Adipocyte (in vitro differentiated cells): Measurements from ENCODE around the gene ARRB1.
A peak's percentile ranks its signal among the peaks of the same experiment; 100 is the strongest.
"Not testable (repeated sequence)": the region's sequence is repeated elsewhere in the genome, so short reads cannot be mapped to it uniquely, and the experiment has no call there.

Experiments used
- DNase-seq: peaks from one replicate; pipeline ENCODE4 v3.0.0-alpha.2; 2015; ENCODE audit warnings: low read depth
- H3K27me3 ChIP-seq: replicated peaks from 2 replicates; pipeline ENCODE4 v1.7.0; 2013; ENCODE audit warnings: mild to moderate bottlenecking, low read length, moderate library complexity; ENCODE audit not compliant: control insufficient read depth, insufficient read depth
- H3K36me3 ChIP-seq: 2 replicates; pipeline ENCODE4 v1.7.0; 2013; ENCODE audit warnings: low read length, mild to moderate bottlenecking, moderate library complexity; ENCODE audit not compliant: control insufficient read depth, insufficient read depth, severe bottlenecking
- H3K4me1 ChIP-seq: 2 replicates; pipeline ENCODE4 v1.7.0; 2013; ENCODE audit warnings: mild to moderate bottlenecking, low read length, moderate library complexity; ENCODE audit not compliant: control insufficient read depth, insufficient read depth
- H3K4me3 ChIP-seq: 2 replicates; pipeline ENCODE4 v1.7.0; 2013; ENCODE audit warnings: mild to moderate bottlenecking, low read length, moderate library complexity
- H3K9ac ChIP-seq: 2 replicates; pipeline ENCODE4 v1.7.0; 2013; ENCODE audit warnings: mild to moderate bottlenecking, low read length, moderate library complexity
- H3K9me3 ChIP-seq: 2 replicates; pipeline ENCODE4 v1.7.0; 2013; ENCODE audit warnings: mild to moderate bottlenecking, low read length, moderate library complexity; ENCODE audit not compliant: control insufficient read depth

Gene ARRB1

DNA sequence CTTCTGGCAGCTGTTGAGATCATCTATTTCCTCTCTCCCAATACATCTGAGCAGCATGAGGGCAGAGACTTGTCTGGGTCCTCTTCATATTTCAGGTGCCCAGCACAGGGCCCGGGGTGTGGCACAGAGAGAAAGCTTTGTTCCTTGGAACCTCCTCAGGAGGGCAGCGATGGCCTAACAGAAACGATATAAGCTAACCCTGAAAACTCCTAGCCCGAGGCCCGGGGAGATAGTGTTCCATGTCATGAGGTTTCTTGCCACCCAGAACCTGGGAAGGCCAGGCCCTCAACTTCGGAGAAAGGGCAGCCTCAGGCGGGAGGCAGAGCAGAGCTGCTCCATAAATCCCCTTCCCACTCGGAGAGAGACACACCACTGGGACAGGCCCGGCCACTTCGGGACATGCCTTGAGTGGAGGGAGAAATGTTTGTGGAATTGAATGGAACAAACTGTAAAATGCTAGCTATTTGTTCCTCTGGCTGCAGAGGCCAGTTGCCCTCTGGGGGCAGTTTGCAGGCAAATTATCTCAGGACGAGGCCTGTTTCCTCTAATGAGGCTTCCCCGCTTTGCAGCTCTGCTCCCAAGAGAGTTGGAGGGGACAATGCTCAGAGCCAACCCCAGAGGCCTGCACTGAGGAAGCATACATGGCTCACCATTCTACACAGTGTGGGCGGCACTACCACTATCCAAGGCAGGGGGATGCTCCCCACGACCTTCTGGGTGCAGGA is 11.6 kb downstream of the ARRB1 start:
- peak overlapping the region; percentile 80 for H3K9ac ChIP-seq
- no peaks in the 10 kb centered on the region for H3K27me3 ChIP-seq
- peaks cover 83% of the 10 kb centered on the region for H3K4me1 ChIP-seq
- no peaks in the 10 kb centered on the region for H3K9me3 ChIP-seq
- peak overlapping the region; percentile 53 for H3K4me3 ChIP-seq
- no peak for DNase-seq
- H3K36me3 ChIP-seq: no peaks in the 10 kb centered on the region

GRCh38 chr11:75338516-75339208 is 12.8 kb downstream of the ARRB1 start:
- Histone ChIP-seq H3K4me3 (peak overlapping the region; percentile 8), H3K4me1 (peaks cover 78% of the 10 kb centered on the region), H3K36me3 (no peaks in the 10 kb centered on the region), H3K27me3 (no peaks in the 10 kb centered on the region), H3K9me3 (no peaks in the 10 kb centered on the region), H3K9ac (peak overlapping the region; percentile 80)
- DNase-seq: no peak

DNA sequence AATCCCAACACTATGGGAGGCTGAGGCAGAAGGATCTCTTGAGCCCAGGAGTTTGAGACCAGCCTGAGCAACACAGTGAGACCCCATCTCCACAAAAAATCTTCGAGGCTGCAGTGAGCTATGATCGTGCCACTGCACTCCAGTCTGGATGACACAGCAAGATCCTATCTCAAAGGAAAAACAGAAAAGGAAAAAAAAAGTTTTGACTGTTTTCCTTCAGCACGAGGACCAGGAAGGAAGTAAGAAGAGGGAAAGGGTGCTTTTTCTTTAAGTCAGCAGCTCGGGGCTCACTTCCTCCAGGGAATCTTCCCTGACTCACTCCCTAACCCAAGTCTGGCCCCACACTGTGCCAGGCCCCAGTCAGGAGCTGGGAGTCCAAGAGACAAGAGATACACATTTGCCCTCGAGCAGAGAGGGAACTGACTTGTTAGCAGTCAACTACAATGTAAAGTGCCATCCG is 14.2 kb downstream of the ARRB1 start:
- no peaks in the 10 kb centered on the region for H3K27me3 ChIP-seq
- no peaks in the 10 kb centered on the region for H3K9me3 ChIP-seq
- DNase-seq: peak; percentile 62
- H3K9ac ChIP-seq: peak overlapping the region; percentile 46
- no peaks in the 10 kb centered on the region for H3K36me3 ChIP-seq
- H3K4me1 ChIP-seq: peaks cover 64% of the 10 kb centered on the region
- H3K4me3 ChIP-seq: peak overlapping the region; percentile 20

DNA sequence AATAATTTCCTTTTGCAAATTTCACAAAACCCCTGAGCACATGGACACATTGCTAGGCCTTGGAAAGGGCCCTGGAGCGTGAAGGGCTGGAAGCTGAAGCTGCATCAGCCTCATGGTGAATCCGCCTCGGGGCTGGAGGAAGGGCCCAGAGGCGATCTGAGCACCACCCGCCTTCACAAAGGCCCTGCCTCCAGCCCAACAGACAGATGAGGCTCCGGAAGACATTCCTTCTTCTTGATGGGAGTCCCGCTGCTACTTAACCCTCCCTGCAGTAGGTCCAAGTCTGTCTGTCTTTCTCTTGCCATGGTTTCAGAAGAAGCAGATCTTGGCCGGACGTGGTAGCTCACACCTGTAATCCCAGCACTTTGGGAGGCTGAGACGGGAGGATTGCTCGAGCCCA is 16.5 kb downstream of the ARRB1 start:
- Histone ChIP-seq H3K9ac (no peak overlapping the region), H3K4me3 (no peak overlapping the region), H3K27me3 (no peaks in the 10 kb centered on the region), H3K36me3 (no peaks in the 10 kb centered on the region), H3K4me1 (peaks cover 41% of the 10 kb centered on the region), H3K9me3 (no peaks in the 10 kb centered on the region)
- no peak for DNase-seq

GRCh38 chr11:75334402-75334891 is 17.0 kb downstream of the ARRB1 start:
- Histone ChIP-seq H3K4me3 (no peak overlapping the region), H3K36me3 (no peaks in the 10 kb centered on the region), H3K9me3 (no peaks in the 10 kb centered on the region), H3K4me1 (peaks cover 36% of the 10 kb centered on the region), H3K9ac (no peak overlapping the region), H3K27me3 (no peaks in the 10 kb centered on the region)
- DNase-seq: no peak

- DNase-seq: no peak
- Histone ChIP-seq H3K4me1 (peaks cover 34% of the 10 kb centered on the region), H3K27me3 (no peaks in the 10 kb centered on the region), H3K9me3 (no peaks in the 10 kb centered on the region), H3K4me3 (no peak overlapping the region), H3K36me3 (no peaks in the 10 kb centered on the region), H3K9ac (no peak overlapping the region)
Observed at GRCh38 chr11:75333807-75334140, 17.7 kb downstream of the ARRB1 start.

GRCh38 chr11:75333022-75333806 is 18.2 kb downstream of the ARRB1 start:
- no peak for DNase-seq
- Histone ChIP-seq H3K4me3 (no peak overlapping the region), H3K27me3 (no peaks in the 10 kb centered on the region), H3K9me3 (no peaks in the 10 kb centered on the region), H3K9ac (no peak overlapping the region), H3K36me3 (no peaks in the 10 kb centered on the region), H3K4me1 (peaks cover 29% of the 10 kb centered on the region)

DNA sequence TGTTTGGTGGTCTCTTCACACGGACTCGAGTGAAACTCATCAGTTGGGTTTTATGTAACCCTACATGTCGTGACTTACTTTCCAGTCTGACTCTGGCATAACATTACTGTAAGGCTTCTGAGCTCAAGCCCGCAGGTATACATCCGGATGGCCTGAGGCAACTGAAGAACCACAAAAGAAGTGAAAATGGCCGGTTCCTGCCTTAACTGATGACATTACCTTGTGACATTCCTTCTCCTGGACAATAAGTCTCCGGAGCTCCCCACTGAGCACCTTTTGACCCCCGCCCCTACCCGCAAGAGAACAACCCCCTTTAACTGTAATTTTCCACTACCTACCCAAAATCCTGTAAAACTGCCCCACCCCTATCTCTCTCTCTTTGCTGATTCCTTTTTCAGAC is 19.7 kb downstream of the ARRB1 start:
- not testable (repeated sequence) for DNase-seq, H3K27me3 ChIP-seq, H3K9me3 ChIP-seq, H3K4me3 ChIP-seq, H3K9ac ChIP-seq, H3K36me3 ChIP-seq
- H3K4me1 ChIP-seq: peaks cover 14% of the 10 kb centered on the region

GRCh38 chr11:75331304-75331703 is 20.2 kb downstream of the ARRB1 start:
- peaks cover 16% of the 10 kb centered on the region for H3K4me1 ChIP-seq
- not testable (repeated sequence) for H3K9ac ChIP-seq, H3K27me3 ChIP-seq, H3K9me3 ChIP-seq, DNase-seq, H3K4me3 ChIP-seq, H3K36me3 ChIP-seq

DNA sequence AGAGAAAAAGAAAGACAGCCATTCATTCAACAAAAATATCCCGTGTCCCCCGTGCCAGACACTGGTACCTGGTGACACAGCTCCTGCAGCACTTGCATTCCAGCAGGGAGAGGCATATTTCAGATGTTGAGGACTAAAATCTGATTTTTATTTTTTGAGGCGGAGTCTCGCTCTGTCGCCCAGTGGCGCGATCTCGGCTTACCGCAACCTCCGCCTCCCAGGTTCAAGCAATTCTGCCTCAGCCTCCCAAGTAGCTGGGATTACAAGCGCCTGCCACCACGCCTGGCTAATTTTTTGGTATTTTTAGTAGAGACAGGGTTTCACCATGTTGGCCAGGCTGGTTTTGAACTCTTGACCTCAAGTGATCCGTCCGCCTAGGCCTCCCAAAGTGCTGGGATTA is 20.6 kb downstream of the ARRB1 start:
- not testable (repeated sequence) for H3K36me3 ChIP-seq, H3K9ac ChIP-seq, DNase-seq, H3K4me3 ChIP-seq, H3K27me3 ChIP-seq, H3K9me3 ChIP-seq
- peaks cover 21% of the 10 kb centered on the region for H3K4me1 ChIP-seq

GRCh38 chr11:75330291-75330690 is 21.2 kb downstream of the ARRB1 start:
- H3K36me3 ChIP-seq: no peaks in the 10 kb centered on the region
- DNase-seq: peak; percentile 66
- H3K9ac ChIP-seq: peak overlapping the region; percentile 22
- peaks cover 26% of the 10 kb centered on the region for H3K4me1 ChIP-seq
- H3K4me3 ChIP-seq: no peak overlapping the region
- no peaks in the 10 kb centered on the region for H3K27me3 ChIP-seq
- H3K9me3 ChIP-seq: no peaks in the 10 kb centered on the region
